ENCODE results near the gene BLOC1S1. TPM values are rescaled to one million over a fixed set of nuclear protein-coding genes. Genes with fewer than 3 reads are reported as not detected.

BLOC1S1 gene
- total RNA-seq, 1 donor = 59.4 TPM

DNA sequence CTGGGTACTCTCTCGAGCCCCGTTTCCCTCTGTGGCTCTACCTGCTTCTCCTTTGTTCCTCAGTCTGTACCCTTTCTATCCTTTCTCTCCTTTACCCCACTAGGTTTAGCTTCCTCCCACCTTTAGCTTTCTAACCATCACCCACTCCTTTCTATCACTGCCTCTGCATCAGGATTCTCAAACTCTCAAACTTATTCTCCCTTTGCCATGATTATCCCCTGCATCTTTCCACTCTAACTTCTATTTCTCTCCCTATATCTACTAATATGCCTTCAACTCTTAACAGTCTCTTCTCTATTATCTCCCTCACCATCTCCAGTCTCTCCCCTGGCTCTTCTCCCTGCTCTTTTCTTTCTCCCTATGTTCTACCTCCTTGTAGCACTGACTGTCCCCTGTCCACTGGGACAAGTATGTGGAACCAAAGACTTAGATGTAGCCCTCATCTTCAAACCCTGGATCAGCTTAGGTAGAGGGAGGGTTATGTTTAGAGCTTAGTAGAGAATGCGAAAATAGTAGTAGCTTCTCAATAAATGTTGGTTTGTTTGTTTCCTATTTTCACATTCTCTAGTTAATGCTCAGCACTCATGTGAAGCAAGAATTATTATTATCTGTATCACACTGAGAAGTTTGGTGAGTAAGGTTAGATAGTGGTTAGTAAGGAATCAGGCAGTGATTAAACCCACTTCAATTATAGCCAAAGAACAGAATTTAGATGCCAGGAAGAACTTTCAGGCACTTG lies 30.5 kb downstream of the BLOC1S1 start:
- Histone ChIP-seq H3K4me1 (ENCODE audit: insufficient read depth, low read length) (peaks cover 18% of the 10 kb centered on the region), H3K27me3 (ENCODE audit: insufficient read depth, low read length) (no peaks in the 10 kb centered on the region), H3K4me2 (ENCODE audit: insufficient read depth, low read length) (no peak overlapping the region), H3K4me3 (ENCODE audit: insufficient read depth, low read length) (no peak overlapping the region), H3K79me2 (ENCODE audit: insufficient read depth, low read length) (no peaks in the 10 kb centered on the region), H3K36me3 (ENCODE audit: insufficient read depth, low read length) (peaks cover 9% of the 10 kb centered on the region), H3K27ac (ENCODE audit: low read depth, low read length) (no peak overlapping the region), H3K9me3 (ENCODE audit: low read depth, low read length) (no peaks in the 10 kb centered on the region), H4K20me1 (ENCODE audit: insufficient read depth, low read length) (peaks cover 9% of the 10 kb centered on the region), H2AFZ (ENCODE audit: low read length) (no peak overlapping the region)
- peak; percentile 87 for DNase-seq (ENCODE audit: insufficient read length, low spot score, missing footprints)
- no peak for TF ChIP-seq CTCF (IDR thresholded peaks at IDR 0.05; ENCODE audit: extremely low read depth, low read depth, low read length)

GRCh38 chr12:55746913-55747231 lies 31.0 kb downstream of the BLOC1S1 start:
- no peak overlapping the region for H2AFZ ChIP-seq (ENCODE audit: low read length)
- no peaks in the 10 kb centered on the region for H3K9me3 ChIP-seq (ENCODE audit: low read depth, low read length)
- peaks cover 18% of the 10 kb centered on the region for H3K4me1 ChIP-seq (ENCODE audit: insufficient read depth, low read length)
- no peak for TF ChIP-seq CTCF (IDR thresholded peaks at IDR 0.05; ENCODE audit: extremely low read depth, low read depth, low read length)
- no peak overlapping the region for H3K4me3 ChIP-seq (ENCODE audit: insufficient read depth, low read length)
- no peaks in the 10 kb centered on the region for H3K79me2 ChIP-seq (ENCODE audit: insufficient read depth, low read length)
- no peak overlapping the region for H3K4me2 ChIP-seq (ENCODE audit: insufficient read depth, low read length)
- no peaks in the 10 kb centered on the region for H3K27me3 ChIP-seq (ENCODE audit: insufficient read depth, low read length)
- peaks cover 9% of the 10 kb centered on the region for H4K20me1 ChIP-seq (ENCODE audit: insufficient read depth, low read length)
- H3K27ac ChIP-seq (ENCODE audit: low read depth, low read length) = no peak overlapping the region
- peaks cover 14% of the 10 kb centered on the region for H3K36me3 ChIP-seq (ENCODE audit: insufficient read depth, low read length)
- no peak for DNase-seq (ENCODE audit: insufficient read length, low spot score, missing footprints)

DNA sequence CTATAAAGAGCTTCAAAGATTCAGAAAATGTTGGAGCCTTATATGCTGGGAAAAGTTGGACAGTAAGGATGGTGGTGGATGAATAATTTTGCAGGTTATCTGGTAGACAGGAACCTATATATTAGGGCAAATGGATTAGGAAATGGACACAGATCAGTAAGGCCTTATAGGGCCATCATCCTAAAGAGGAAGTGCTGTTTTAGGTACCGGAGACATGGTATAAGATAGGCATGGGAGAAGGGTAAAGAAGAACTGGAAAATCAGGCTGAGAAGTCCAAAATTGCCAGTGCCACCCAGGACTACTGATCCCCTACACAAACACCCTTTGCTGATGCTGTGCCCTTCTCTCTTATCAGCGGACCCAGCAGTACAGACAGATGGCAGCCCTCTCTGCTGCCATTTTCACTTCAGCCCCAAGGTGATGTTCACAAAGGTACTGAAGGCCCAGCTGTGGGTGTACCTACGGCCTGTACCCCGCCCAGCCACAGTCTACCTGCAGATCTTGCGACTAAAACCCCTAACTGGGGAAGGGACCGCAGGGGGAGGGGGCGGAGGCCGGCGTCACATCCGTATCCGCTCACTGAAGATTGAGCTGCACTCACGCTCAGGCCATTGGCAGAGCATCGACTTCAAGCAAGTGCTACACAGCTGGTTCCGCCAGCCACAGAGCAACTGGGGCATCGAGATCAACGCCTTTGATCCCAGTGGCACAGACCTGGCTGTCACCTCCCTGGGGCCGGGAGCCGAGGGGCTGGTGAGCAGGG lies 32.6 kb downstream of the BLOC1S1 start:
- Histone ChIP-seq H3K4me3 (ENCODE audit: insufficient read depth, low read length) (no peak overlapping the region), H3K36me3 (ENCODE audit: insufficient read depth, low read length) (peaks cover 28% of the 10 kb centered on the region), H4K20me1 (ENCODE audit: insufficient read depth, low read length) (peaks cover 9% of the 10 kb centered on the region), H3K27ac (ENCODE audit: low read depth, low read length) (no peak overlapping the region), H3K27me3 (ENCODE audit: insufficient read depth, low read length) (no peaks in the 10 kb centered on the region), H3K4me1 (ENCODE audit: insufficient read depth, low read length) (peaks cover 15% of the 10 kb centered on the region), H2AFZ (ENCODE audit: low read length) (no peak overlapping the region), H3K79me2 (ENCODE audit: insufficient read depth, low read length) (no peaks in the 10 kb centered on the region), H3K9me3 (ENCODE audit: low read depth, low read length) (no peaks in the 10 kb centered on the region), H3K4me2 (ENCODE audit: insufficient read depth, low read length) (no peak overlapping the region)
- TF ChIP-seq CTCF (IDR thresholded peaks at IDR 0.05; ENCODE audit: extremely low read depth, low read depth, low read length) = no peak
- no peak for DNase-seq (ENCODE audit: insufficient read length, low spot score, missing footprints)

DNA sequence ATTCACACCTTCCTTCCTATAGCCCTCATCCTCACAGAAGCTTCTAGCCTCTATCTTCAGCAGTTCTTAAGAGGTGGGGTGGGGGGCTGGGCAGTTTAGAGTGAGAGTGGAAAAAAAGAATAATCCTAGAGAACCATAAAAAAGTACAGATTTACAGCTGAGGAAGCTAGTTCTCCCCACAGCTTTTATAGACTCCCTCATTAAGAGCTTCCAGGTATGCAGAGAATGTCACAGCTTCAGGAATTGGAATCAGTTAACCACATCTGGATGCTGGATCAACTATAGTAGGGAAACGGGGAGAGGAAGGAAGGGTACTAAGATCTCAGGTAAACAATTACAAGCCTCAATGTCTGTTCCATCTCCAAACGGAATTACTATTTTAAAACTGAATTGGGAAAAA lies 39.4 kb downstream of the BLOC1S1 start:
- Histone ChIP-seq H3K4me2 (ENCODE audit: insufficient read depth, low read length) (no peak overlapping the region), H2AFZ (ENCODE audit: low read length) (no peak overlapping the region), H3K9me3 (ENCODE audit: low read depth, low read length) (no peaks in the 10 kb centered on the region), H3K4me1 (ENCODE audit: insufficient read depth, low read length) (no peaks in the 10 kb centered on the region), H3K4me3 (ENCODE audit: insufficient read depth, low read length) (no peak overlapping the region), H3K27me3 (ENCODE audit: insufficient read depth, low read length) (no peaks in the 10 kb centered on the region), H4K20me1 (ENCODE audit: insufficient read depth, low read length) (peaks cover 3% of the 10 kb centered on the region), H3K79me2 (ENCODE audit: insufficient read depth, low read length) (no peaks in the 10 kb centered on the region), H3K36me3 (ENCODE audit: insufficient read depth, low read length) (peaks cover 77% of the 10 kb centered on the region), H3K27ac (ENCODE audit: low read depth, low read length) (no peak overlapping the region)
- DNase-seq (ENCODE audit: insufficient read length, low spot score, missing footprints) = no peak
- no peak for TF ChIP-seq CTCF (IDR thresholded peaks at IDR 0.05; ENCODE audit: extremely low read depth, low read depth, low read length)

All from osteoblast (primary cell).